Stomach (tissue), 4 donors: ENCODE results near the gene UGT1A7.

Experiments
- POLR2A ChIP-seq, 4 donors: fragments of 450-650 bp; IDR thresholded peaks; one replicate each; pipeline ENCODE4 v1.6.1; 2016; ENCODE audit warnings: antibody characterized with exemption in 4 of 4, control low read depth in 2 of 4, mild to moderate bottlenecking in 1 of 4, moderate library complexity in 1 of 4
- TF ChIP-seq, protein P1 (sequence below), 7 experiments: fragments of 450-650 bp in 4 of 7; fragments of 200-600 bp in 3 of 7; sonication (generic) in 3 of 7; IDR thresholded peaks; one replicate each; pipeline ENCODE4 v1.5.1; 2016 to 2019; ENCODE audit warnings: antibody characterized with exemption in 7 of 7, control low read depth in 2 of 7, mild to moderate bottlenecking in 1 of 7

DNA sequence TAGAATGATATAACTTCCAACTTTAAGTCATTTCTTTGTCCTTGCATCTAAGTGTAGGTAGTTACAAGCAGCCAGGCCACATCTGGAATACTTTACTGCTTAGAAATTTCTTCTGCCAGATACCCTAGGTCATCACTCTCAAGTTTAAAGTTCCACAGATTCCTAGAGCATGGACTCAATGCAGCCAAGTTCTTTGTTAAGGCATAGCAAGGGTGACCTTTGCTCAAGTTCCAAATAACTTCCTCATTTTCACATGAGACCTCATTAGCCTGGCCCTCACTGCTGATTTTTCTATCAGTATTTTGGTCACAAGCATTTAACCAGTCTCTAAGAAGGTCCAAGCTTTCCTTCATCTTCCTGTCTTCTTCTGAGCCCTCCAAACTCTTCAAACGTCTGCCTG lies 17.8 kb upstream of the UGT1A7 start:
- TF ChIP-seq, protein P1, sequence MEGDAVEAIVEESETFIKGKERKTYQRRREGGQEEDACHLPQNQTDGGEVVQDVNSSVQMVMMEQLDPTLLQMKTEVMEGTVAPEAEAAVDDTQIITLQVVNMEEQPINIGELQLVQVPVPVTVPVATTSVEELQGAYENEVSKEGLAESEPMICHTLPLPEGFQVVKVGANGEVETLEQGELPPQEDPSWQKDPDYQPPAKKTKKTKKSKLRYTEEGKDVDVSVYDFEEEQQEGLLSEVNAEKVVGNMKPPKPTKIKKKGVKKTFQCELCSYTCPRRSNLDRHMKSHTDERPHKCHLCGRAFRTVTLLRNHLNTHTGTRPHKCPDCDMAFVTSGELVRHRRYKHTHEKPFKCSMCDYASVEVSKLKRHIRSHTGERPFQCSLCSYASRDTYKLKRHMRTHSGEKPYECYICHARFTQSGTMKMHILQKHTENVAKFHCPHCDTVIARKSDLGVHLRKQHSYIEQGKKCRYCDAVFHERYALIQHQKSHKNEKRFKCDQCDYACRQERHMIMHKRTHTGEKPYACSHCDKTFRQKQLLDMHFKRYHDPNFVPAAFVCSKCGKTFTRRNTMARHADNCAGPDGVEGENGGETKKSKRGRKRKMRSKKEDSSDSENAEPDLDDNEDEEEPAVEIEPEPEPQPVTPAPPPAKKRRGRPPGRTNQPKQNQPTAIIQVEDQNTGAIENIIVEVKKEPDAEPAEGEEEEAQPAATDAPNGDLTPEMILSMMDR (IDR thresholded peaks at IDR 0.05) = no peak
- TF ChIP-seq POLR2A (IDR thresholded peaks at IDR 0.05) = no peak
